Adipocyte (in vitro differentiated cells): ENCODE results near the gene MGMT.

ENCODE experiments used
- DNase-seq: peaks from one replicate; pipeline ENCODE4 v3.0.0-alpha.2; 2015; ENCODE audit warnings: low read depth
- H3K27me3 ChIP-seq: replicated peaks from 2 replicates; pipeline ENCODE4 v1.7.0; 2013; ENCODE audit warnings: mild to moderate bottlenecking, low read length, moderate library complexity; ENCODE audit not compliant: control insufficient read depth, insufficient read depth
- H3K36me3 ChIP-seq: 2 replicates; pipeline ENCODE4 v1.7.0; 2013; ENCODE audit warnings: low read length, mild to moderate bottlenecking, moderate library complexity; ENCODE audit not compliant: control insufficient read depth, insufficient read depth, severe bottlenecking
- H3K4me1 ChIP-seq: 2 replicates; pipeline ENCODE4 v1.7.0; 2013; ENCODE audit warnings: mild to moderate bottlenecking, low read length, moderate library complexity; ENCODE audit not compliant: control insufficient read depth, insufficient read depth
- H3K4me3 ChIP-seq: 2 replicates; pipeline ENCODE4 v1.7.0; 2013; ENCODE audit warnings: mild to moderate bottlenecking, low read length, moderate library complexity
- H3K9ac ChIP-seq: 2 replicates; pipeline ENCODE4 v1.7.0; 2013; ENCODE audit warnings: mild to moderate bottlenecking, low read length, moderate library complexity
- H3K9me3 ChIP-seq: 2 replicates; pipeline ENCODE4 v1.7.0; 2013; ENCODE audit warnings: mild to moderate bottlenecking, low read length, moderate library complexity; ENCODE audit not compliant: control insufficient read depth

MGMT gene

DNA sequence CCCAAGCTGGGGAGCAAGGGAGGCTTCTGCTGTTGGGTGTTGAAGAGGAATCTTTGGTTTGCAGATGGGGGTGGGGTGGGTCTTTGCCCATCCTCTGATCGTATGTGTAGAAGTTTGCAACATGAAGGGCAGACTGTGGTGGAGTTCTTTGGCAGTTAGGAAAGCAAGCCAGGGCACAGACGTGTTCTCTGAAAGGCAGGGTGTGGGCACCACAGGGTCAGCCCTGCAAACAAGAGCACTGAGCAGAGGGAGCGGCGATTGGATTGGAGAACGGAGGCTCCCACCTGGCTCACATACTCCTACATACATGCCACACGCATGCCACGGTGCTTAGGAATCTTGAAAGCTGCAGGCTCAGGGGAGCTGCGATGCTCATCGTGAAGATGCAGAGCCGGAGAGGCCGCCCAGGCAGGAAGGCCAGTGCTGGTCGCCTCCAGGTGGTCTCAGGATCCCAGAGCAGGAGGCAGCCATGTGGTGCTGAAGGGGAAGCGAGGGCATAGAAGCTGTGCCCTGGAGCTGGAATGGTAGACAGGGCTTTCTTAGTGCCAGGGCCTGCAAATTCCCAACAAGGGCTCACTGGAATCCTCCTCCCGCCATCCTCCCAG, 149.0 kb downstream of the MGMT start:
- Histone ChIP-seq H3K9ac (no peak overlapping the region), H3K27me3 (no peaks in the 10 kb centered on the region), H3K9me3 (no peaks in the 10 kb centered on the region), H3K4me1 (no peaks in the 10 kb centered on the region), H3K4me3 (no peak overlapping the region), H3K36me3 (no peaks in the 10 kb centered on the region)
- no peak for DNase-seq

- H3K9me3 ChIP-seq: no peaks in the 10 kb centered on the region
- H3K4me1 ChIP-seq: no peaks in the 10 kb centered on the region
- DNase-seq: no peak
- no peak overlapping the region for H3K9ac ChIP-seq
- no peaks in the 10 kb centered on the region for H3K27me3 ChIP-seq
- H3K4me3 ChIP-seq: no peak overlapping the region
- no peaks in the 10 kb centered on the region for H3K36me3 ChIP-seq
These were observed 150.7 kb downstream of the MGMT start for GRCh38 chr10:129617768-129618167.

- Histone ChIP-seq H3K9me3 (no peaks in the 10 kb centered on the region), H3K4me1 (no peaks in the 10 kb centered on the region), H3K36me3 (no peaks in the 10 kb centered on the region), H3K9ac (no peak overlapping the region), H3K4me3 (no peak overlapping the region), H3K27me3 (no peaks in the 10 kb centered on the region)
- DNase-seq: no peak
These were observed 154.0 kb downstream of the MGMT start for GRCh38 chr10:129621062-129621461.

DNA sequence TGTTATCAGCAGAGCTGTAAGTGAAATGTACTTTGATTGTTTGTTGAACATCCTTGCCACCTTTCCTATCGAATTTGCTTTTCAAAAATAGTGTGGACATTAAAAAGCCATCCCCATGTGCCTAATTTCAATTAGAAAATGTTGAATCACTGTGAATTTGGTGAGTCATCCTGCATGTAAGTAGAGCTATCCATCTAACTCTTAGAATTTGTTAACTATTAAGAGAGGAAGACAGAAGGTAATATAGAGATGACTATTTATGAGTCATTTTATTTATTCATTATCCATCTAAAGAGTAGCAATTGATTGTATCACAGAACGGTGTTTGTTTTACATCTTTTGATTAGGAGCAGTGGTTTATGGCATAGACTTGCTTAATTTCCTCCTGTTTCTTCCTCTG, 154.7 kb downstream of the MGMT start:
- H3K36me3 ChIP-seq: no peaks in the 10 kb centered on the region
- no peaks in the 10 kb centered on the region for H3K27me3 ChIP-seq
- no peaks in the 10 kb centered on the region for H3K4me1 ChIP-seq
- H3K9ac ChIP-seq: no peak overlapping the region
- no peak for DNase-seq
- no peaks in the 10 kb centered on the region for H3K9me3 ChIP-seq
- no peak overlapping the region for H3K4me3 ChIP-seq

GRCh38 chr10:129622291-129622690, 155.2 kb downstream of the MGMT start:
- H3K4me3 ChIP-seq: no peak overlapping the region
- no peaks in the 10 kb centered on the region for H3K27me3 ChIP-seq
- no peaks in the 10 kb centered on the region for H3K36me3 ChIP-seq
- no peak overlapping the region for H3K9ac ChIP-seq
- H3K9me3 ChIP-seq: no peaks in the 10 kb centered on the region
- H3K4me1 ChIP-seq: no peaks in the 10 kb centered on the region
- DNase-seq: no peak

GRCh38 chr10:129622736-129623135, 155.7 kb downstream of the MGMT start:
- H3K4me3 ChIP-seq: no peak overlapping the region
- H3K36me3 ChIP-seq: no peaks in the 10 kb centered on the region
- H3K4me1 ChIP-seq: no peaks in the 10 kb centered on the region
- H3K27me3 ChIP-seq: no peaks in the 10 kb centered on the region
- peak; percentile 17 for DNase-seq
- H3K9me3 ChIP-seq: no peaks in the 10 kb centered on the region
- no peak overlapping the region for H3K9ac ChIP-seq

DNA sequence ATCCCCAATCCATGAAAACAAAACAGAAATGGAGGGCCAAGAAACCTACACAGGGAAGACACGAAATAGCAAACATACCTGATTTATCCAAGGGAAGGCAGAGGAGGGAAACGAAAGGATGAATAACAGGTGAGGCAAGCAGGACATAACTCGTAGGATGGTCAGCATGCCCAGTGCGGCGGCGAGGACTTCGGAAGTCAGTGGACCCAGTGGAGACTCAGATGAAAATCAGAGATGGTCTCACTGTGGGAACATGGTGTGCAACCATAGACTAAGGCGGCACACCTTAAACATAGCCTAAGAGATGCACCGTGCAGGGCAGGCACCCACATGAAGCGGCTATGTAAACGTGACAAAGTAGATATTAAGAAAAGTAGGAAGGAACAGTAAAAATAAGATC, 157.5 kb downstream of the MGMT start:
- Histone ChIP-seq H3K4me1 (no peaks in the 10 kb centered on the region), H3K9me3 (no peaks in the 10 kb centered on the region), H3K36me3 (no peaks in the 10 kb centered on the region), H3K27me3 (no peaks in the 10 kb centered on the region), H3K4me3 (no peak overlapping the region), H3K9ac (no peak overlapping the region)
- no peak for DNase-seq

GRCh38 chr10:129626309-129626708, 159.3 kb downstream of the MGMT start:
- Histone ChIP-seq H3K9me3 (no peaks in the 10 kb centered on the region), H3K4me3 (no peak overlapping the region), H3K4me1 (no peaks in the 10 kb centered on the region), H3K36me3 (no peaks in the 10 kb centered on the region), H3K9ac (no peak overlapping the region), H3K27me3 (no peaks in the 10 kb centered on the region)
- DNase-seq: no peak

GRCh38 chr10:129626796-129627435, 159.9 kb downstream of the MGMT start:
- Histone ChIP-seq H3K4me3 (no peak overlapping the region), H3K4me1 (no peaks in the 10 kb centered on the region), H3K36me3 (no peaks in the 10 kb centered on the region), H3K9me3 (no peaks in the 10 kb centered on the region), H3K27me3 (no peaks in the 10 kb centered on the region), H3K9ac (no peak overlapping the region)
- no peak for DNase-seq

GRCh38 chr10:129627442-129627841, 160.4 kb downstream of the MGMT start:
- no peak for DNase-seq
- Histone ChIP-seq H3K9me3 (no peaks in the 10 kb centered on the region), H3K36me3 (no peaks in the 10 kb centered on the region), H3K4me3 (no peak overlapping the region), H3K9ac (no peak overlapping the region), H3K4me1 (no peaks in the 10 kb centered on the region), H3K27me3 (no peaks in the 10 kb centered on the region)

DNA sequence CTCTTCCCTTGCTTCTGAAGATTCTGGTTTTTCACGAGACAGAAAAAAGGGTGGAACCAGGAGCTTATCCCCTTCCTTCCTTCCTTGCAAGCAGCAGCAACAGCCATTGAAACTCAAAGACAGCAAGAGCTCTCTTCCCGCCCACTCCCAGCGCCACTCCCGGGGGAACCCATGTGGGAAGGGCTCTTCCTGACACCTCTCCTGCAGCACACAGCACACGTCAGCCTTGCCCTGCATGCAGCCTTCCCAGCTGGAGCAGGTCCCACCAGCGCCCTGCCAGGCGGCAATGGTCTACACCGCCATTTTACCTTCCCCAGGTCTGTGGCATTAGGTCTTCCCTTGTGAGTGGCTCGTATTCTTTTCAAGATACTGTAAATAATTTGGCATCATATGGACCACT, 161.8 kb downstream of the MGMT start:
- Histone ChIP-seq H3K9me3 (peaks cover 2% of the 10 kb centered on the region), H3K27me3 (no peaks in the 10 kb centered on the region), H3K9ac (no peak overlapping the region), H3K4me1 (no peaks in the 10 kb centered on the region), H3K4me3 (no peak overlapping the region), H3K36me3 (no peaks in the 10 kb centered on the region)
- DNase-seq: no peak

DNA sequence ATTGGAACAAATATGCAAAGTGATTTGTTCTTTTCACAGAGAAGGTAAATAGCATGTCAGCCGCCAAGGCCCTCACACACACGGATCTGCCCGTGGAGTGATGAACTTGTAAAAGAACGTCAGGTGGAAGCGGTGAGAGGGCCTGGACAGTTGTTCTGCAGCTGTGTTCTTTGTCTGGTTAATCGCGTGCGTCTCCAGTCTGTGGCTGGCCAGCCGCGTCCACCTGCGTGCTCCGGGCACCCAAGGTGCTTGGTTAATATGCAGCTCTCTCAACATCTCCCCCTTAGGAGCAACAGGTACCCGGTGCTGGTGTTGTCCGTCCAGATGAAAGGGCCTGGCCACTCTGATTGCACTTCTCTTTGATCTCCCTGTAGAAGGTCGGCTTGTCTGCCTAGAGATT, 162.9 kb downstream of the MGMT start:
- H3K36me3 ChIP-seq: no peaks in the 10 kb centered on the region
- no peaks in the 10 kb centered on the region for H3K4me1 ChIP-seq
- H3K4me3 ChIP-seq: no peak overlapping the region
- no peak for DNase-seq
- H3K27me3 ChIP-seq: no peaks in the 10 kb centered on the region
- H3K9me3 ChIP-seq: peaks cover 13% of the 10 kb centered on the region
- H3K9ac ChIP-seq: no peak overlapping the region
